GM06990 (cell line): ENCODE results near the gene DAZAP1.
A peak's percentile ranks its signal among the peaks of the same experiment; 100 is the strongest.

ENCODE experiments used
- DNase-seq: peaks from one replicate; pipeline ENCODE4 v3.0.0-alpha.2; 2011; ENCODE audit not compliant: insufficient read length; ENCODE audit errors: extremely low read depth
- H3K27me3 ChIP-seq: replicated peaks from 2 replicates; pipeline ENCODE4 v1.6.0; 2011; ENCODE audit warnings: low read length; ENCODE audit not compliant: control insufficient read depth, insufficient read depth
- H3K36me3 ChIP-seq: 2 replicates; pipeline ENCODE4 v1.5.1; 2011; ENCODE audit warnings: low read length; ENCODE audit not compliant: control insufficient read depth, insufficient read depth
- H3K4me3 ChIP-seq: replicated peaks from 2 replicates; pipeline ENCODE4 v1.5.1; 2011; ENCODE audit warnings: low read depth, mild to moderate bottlenecking, control low read depth, low read length
- CTCF ChIP-seq: IDR thresholded peaks from 2 replicates; pipeline ENCODE4 v1.5.1; 2011; ENCODE audit warnings: low read length, control low read depth, mild to moderate bottlenecking, inconsistent platforms; ENCODE audit not compliant: insufficient read depth, poor library complexity, severe bottlenecking

Gene DAZAP1

GRCh38 chr19:1382250-1382649 is 25.1 kb upstream of the DAZAP1 start:
- Histone ChIP-seq H3K27me3 (no peaks in the 10 kb centered on the region), H3K4me3 (no peak overlapping the region), H3K36me3 (no peaks in the 10 kb centered on the region; the same call in 1 of the 2 replicates)
- no peak for DNase-seq
- TF ChIP-seq CTCF: no peak

- peak; percentile 19 for TF ChIP-seq CTCF
- no peak for DNase-seq
- Histone ChIP-seq H3K27me3 (no peaks in the 10 kb centered on the region), H3K4me3 (no peak overlapping the region), H3K36me3 (peaks cover 1% of the 10 kb centered on the region)
These were observed 24.4 kb upstream of the DAZAP1 start for GRCh38 chr19:1383017-1383311.

GRCh38 chr19:1383312-1384084 is 23.9 kb upstream of the DAZAP1 start, which contains the start of gene NDUFS7:
Gene NDUFS7 (plus strand): TSS chr19:1383907. CDS start chr19:1383927, 20 bp downstream.
- Histone ChIP-seq H3K4me3 (peak within 1 kb of the TSS; percentile 94), H3K27me3 (no peaks in the 10 kb centered on the region), H3K36me3 (peaks cover 5% of the 10 kb centered on the region)
- no peak for TF ChIP-seq CTCF
- DNase-seq: peak; percentile 95

GRCh38 chr19:1384085-1384462 is 23.3 kb upstream of the DAZAP1 start:
- DNase-seq: no peak
- Histone ChIP-seq H3K27me3 (no peaks in the 10 kb centered on the region), H3K36me3 (peaks cover 11% of the 10 kb centered on the region), H3K4me3 (peak overlapping the region; percentile 94)
- no peak for TF ChIP-seq CTCF

- H3K27me3 ChIP-seq: no peaks in the 10 kb centered on the region
- peak overlapping the region; percentile 94 for H3K4me3 ChIP-seq
- TF ChIP-seq CTCF: no peak
- DNase-seq: no peak
- peaks cover 13% of the 10 kb centered on the region for H3K36me3 ChIP-seq
These were observed 22.8 kb upstream of the DAZAP1 start for GRCh38 chr19:1384478-1385110.
